NCI-H2227 (cell line): ENCODE measurements around the gene ADGRG4.
"Not testable (repeated sequence)": the region's sequence is repeated elsewhere in the genome, so short reads cannot be mapped to it uniquely, and the experiment has no call there.

Source experiments
- DNase-seq: peaks from one replicate; lab custom pipeline; 2025; ENCODE audit not compliant: unreplicated experiment; lab: John Stamatoyannopoulos, UW

ADGRG4 gene

DNA sequence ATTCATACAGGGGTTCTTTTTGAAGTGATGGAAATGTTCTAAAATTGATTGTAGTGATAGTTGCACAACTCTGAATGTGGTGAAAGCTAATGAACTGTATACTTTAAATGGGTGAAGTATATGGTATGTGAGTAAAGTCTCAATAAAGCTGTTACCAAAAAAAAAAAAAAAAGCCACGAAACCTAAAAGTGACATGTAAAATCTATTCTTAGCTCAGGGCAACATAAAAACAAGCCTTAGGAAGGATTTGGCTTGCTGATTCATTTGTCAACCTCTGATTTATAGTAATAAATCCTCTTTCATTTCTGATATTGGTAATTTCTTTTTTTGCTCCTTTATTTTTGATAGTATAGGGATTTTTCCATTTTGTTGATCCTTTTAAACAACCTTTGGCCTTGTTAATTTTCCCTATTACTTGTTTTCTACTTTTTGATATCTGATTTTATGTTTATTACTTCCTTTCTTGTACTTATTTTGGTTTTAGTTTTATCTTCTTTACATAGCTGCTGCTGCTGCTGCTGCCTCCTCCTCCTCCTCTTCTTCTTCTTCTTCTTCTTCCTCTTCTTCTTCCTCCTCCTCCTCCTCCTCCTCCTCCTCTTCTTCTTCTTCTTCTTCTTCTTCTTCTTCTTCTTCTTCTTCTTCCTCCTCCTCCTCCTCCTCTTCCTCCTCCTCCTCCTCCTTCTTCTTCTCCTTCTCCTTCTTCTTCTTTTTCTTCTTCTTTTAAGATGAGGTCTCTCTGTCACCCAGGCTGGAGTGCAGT is 79.4 kb downstream of the ADGRG4 start:
- no peak for DNase-seq

DNA sequence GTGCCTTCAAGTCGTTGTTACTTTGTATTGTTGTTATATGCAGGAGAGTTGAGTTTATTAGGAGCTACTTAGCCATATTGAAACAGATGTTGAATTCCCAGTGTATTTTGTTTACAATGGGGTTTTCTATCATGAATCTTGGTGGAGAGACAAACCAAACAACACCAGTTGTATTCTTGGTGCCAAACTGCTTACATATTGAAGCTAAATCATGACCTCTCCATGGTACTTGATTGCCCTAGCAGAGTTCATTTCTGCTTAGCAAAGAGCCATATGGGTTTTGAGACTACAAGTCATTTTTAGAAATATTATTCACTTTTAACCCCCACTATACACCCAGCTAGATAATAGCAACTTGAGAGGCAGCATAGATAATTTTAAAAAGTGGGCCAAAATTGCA is 85.4 kb downstream of the ADGRG4 start:
- no peak for DNase-seq

DNA sequence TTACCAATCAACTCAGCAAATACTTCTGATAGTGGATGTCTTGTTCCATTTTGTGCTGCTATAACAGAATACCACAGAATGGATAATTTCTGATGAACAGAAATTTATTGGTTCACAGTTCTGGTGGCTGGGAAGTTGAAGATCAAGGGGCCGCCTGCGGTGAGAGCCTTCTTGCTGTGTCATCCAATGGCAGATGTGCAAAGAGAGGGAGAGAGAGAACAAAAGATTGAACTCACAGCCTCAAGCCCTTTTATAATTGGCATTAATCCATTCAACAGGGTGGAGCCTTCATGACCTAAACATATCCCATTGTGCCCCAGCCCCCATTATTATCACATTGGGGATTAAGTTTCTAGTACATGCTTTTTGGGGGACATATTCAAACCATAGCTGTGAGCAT is 86.1 kb downstream of the ADGRG4 start:
- no peak for DNase-seq

DNA sequence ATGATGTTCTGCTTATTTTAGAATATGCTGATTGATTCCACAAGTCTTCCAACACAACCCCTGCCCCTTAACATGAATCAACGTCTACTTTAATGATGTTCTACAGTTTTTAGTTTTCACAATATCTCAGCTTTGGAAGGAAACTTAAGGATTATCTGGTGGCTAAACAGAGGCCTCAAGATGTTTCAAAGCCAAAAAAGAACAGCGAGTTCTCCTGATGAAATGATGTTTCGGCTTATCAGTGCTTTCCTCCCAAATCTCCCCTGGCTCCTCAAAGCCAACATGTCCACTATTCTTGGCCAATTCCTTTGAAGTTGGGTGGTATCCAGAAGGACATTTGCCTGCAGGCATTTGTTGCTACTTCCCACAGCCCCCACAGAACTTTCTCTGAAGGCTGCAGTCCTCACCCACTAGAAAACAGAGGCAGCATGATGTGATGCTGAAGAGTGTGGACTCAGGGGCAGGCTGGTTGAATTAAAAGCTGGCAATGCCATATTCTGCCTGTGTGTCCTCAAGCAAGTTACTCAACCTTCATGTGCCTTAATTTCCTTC is 87.3 kb downstream of the ADGRG4 start:
- no peak for DNase-seq

DNA sequence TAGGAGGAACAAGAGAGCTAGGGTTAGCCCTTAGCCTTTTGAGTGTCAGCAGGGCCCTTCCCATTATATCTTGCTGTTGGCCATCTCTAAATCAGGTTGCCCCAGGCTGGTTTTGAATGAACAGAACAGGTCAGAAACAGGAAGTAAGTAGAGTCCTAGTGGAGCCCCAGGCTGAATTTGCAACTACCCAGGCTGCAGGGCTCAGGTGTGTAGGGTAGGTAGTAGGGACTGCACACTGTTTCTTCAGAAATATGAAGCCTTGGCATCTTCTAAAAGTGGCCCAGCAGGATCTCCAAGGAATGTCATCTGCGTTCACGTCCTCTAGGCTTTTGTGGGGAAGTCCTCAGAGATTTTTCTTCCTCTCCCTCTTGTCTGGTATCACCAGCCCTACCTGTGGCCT is 90.2 kb downstream of the ADGRG4 start:
- DNase-seq: no peak

DNA sequence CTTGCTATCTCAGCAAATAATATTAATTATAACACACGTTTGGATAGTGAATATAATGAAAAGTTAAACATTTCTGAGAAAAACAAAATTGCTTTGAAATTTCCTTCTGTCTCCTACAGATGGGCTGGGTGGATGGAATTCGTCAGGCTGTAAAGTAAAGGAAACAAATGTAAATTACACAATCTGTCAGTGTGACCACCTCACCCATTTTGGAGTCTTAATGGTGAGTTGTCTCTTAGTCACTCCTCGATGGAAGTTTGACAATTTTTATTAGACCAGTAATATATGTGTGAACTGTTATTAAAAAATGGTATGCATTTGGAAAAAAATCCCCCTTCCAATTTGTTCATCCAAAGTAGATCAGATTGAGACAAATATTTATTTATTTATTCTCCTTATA is 94.5 kb downstream of the ADGRG4 start:
- DNase-seq: no peak

DNA sequence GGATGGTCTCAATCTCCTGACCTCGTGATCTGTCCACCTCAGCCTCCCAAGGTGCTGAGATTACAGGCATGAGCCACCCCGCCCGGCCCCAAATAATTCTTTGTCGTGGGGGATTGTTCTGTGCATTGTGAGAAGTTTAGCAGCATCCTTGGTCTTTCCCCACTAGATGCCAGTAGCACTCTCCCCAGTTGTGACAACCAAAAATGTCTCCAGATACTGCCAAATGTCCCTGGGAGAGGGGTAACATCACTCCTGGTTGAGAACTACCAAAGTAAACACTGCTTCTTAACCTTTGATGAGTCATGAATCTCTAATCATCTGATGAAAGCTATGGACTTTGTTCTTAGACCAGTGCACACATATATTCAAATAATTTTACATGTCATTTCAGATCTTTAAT is 96.2 kb downstream of the ADGRG4 start:
- no peak for DNase-seq

DNA sequence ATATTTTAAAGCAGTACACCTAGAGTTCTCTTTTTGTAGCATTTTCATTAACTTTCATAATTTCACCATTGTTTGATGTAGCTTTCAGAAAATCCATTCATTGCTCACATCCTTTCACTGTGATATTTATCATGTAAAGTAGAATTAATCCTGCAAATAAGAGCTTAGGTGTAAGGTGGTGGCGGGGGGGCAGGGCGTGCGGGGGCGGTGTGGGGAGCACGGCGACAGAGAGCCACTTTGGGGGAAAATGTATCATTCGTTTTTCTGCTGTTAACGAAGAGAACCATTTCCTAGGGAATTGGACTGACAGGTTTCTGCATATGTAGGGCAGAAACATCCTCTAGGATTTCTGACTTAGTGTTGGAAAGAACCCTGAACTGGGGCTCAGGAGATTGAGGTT is 104.4 kb downstream of the ADGRG4 start:
- DNase-seq: no peak

DNA sequence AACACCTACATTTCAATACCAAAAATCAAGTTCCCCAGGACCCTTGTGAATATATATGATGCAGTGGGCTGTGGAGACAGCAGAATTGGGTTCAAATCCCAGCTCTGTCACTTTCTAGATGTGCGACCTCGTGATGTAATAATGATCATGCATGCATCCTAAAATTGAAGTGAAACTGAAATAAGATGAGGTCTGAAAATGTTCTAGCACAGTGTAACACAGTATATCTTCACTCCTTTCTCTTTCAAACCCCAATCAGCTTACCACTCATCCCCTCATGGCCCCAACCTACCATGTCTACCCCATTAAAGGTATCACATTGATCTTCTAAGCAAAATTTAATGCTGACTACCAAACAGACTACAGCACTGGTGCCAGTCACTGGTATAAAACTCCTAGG is 117.0 kb downstream of the ADGRG4 start:
- DNase-seq: no peak

DNA sequence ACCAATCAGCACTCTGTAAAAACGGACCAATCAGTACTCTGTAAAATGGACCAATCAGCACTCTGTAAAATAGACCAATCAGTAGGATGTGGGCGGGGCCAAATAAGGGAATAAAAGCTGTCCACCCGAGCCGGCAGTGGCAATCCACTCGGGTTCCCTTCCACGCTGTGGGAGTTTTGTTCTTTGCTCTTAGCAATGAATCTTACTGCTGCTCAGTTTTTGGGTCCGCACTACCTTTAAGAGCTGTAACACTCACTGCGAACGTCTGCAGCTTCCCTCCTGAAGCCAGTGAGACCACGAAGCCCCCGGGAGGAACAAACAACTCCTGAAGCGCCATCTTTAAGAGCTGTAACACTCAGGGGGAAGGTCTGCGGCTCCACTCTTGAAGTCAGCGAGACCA is 120.6 kb downstream of the ADGRG4 start:
- DNase-seq: no peak

DNA sequence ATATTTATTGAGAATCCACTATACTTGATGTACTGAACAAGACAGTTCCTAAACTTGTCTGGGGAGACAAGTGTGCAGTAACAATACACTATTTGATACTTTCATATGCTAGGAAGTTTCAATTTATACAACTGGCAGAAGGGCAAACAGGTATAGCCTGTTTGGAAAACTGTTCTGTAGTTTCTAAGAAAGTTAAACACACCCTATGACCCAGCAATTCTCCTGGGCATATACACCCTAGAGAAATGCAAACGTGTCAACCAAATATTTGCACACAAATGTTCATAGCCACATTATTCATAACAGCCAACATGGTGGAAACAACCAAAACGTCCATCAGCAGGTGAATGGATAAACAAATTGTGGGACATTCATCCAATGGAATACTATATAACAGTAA is 123.0 kb downstream of the ADGRG4 start:
- DNase-seq: no peak

DNA sequence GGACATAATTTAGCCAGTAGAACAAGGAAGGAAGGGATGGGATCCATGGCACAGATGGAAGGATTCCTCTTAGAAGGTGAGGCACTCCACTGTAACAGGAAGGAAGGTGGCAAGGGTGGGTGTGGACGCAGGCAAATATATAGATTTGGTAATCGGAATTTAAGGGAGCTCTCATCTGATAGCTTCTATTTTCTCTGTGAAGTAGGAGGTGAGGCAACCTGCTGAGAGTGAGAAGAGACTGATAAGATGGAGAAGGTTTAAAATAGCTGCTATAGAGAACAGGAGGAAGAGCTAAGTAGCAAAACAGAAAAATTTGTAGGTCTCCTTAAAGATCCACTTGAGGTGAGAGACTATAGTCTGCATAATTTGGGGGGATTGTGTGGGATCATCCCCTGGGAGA is 125.2 kb downstream of the ADGRG4 start:
- no peak for DNase-seq

DNA sequence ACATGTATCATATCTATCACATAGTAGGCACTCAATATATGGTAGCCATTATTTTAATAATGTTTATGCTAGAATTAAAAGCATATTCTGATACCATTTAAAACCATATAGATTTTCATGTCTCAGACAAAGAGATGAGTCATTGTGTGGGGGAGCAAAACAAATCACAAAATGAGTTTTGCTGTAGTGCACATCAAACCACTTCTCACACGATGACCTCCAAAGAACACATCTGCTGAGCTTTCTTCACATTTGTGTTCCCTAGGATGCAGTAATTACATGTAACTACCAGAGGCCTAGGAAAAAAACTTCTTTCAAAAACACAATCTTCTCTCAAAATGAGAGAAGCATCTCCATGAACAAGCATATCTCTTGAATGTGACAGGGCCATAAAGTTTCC is 130.9 kb downstream of the ADGRG4 start:
- DNase-seq: no peak

DNA sequence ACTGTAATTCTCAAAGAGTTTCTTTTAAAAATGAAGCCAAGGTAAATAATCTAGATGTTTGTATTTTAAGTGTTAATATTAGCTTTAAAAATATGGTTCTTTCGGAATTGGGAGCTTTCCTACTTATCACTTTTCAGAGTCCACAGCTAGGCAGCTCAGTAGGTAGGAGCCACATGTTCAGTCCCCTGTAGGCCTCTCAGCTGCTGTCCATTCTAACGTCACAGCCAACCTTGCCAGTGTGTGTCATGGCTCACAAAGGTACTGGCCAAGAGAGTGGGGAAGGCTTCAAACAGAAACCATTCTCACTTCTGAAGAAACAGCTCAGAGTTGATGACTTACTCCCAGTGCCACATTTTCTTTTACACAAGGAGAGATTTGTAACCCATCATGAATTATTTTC is 137.0 kb downstream of the ADGRG4 start:
- DNase-seq: no peak

DNA sequence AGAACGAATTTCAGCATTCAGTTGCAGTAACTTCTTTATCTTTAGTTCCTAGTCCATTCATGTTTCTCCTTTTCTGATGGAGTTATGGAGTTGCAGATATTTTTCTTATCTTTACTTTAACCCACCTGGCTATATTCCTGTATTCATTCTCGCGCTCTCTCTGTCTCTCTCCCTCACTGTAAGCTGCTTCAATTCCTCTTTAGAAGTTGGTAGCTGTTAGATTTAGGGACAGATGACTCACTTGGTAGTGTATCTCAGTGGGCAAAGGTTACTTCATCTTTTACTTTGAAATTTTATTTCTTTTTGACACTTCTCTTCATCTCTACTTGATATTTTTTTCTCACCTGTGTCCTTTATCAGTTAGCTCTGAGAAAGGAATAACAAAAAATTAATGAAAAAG is 137.4 kb downstream of the ADGRG4 start:
- no peak for DNase-seq

DNA sequence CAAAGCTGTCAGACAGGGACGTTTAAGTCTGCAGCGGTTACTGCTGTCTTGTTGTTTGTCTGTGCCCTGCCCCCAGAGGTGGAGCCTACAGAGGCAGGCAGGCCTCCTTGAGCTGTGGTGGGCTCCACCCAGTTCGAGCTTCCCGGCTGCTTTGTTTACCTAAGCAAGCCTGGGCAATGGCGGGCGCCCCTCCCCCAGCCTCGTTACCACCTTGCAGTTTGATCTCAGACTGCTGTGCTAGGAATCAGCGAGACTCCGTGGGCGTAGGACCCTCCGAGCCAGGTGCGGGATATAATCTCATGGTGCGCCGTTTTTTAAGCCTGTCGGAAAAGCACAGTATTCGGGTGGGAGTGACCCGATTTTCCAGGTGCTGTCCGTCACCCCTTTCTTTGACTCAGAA is 144.9 kb downstream of the ADGRG4 start:
- DNase-seq: not testable (repeated sequence)

DNA sequence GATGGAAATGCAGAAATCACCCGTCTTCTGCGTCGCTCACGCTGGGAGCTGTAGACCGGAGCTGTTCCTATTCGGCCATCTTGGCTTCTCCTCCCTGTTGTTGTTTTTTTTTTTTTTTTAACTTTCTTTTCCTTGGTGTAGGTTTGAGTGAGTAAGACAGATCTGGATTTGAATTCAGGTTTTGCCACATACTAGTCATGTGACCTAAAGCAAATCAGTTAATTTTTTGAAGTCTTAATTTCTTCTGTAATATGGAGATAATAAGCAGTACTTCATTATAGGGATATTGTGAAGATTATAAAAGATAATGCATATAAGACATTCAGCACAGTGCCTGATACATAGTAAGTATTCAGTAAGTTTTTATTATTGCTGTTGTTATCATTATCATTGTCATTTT is 145.4 kb downstream of the ADGRG4 start:
- no peak for DNase-seq

DNA sequence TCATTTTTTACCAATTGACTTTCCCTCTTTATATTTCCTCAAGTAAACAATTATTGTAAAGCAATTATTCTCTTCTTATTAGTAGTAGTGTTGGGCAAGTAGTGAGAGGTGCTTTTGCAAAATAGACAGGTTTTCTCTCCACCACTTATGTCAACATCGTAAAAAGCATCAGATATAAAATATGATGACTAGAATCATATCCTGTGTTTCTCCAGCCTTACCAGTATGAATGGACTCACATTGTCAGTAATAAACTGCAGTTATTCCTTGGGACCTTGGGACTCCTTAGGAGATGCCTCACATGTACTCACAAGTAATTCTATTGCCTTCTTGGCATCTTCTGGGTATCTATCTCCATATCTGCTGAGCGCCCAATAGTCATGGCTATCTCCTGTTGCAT is 146.5 kb downstream of the ADGRG4 start:
- no peak for DNase-seq

DNA sequence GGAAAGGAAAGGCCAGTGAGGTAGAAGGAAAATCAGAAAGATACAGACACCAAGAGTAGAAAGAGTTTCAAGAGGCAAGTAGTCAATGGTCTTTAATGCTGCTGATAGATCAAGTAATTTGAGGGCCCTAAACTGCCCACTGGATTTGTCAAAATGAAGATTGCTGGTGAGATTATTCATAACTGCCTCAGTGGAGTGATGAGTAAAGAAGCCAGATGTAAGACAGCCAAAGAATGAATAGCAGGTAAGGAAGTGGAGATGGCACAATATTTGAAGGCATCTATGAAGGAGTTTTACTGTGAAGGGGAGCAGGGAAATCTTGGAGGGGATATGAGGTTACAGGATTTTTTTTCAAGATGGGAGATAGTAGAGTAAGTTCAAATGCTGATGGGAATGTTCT is 147.2 kb downstream of the ADGRG4 start:
- DNase-seq: no peak

DNA sequence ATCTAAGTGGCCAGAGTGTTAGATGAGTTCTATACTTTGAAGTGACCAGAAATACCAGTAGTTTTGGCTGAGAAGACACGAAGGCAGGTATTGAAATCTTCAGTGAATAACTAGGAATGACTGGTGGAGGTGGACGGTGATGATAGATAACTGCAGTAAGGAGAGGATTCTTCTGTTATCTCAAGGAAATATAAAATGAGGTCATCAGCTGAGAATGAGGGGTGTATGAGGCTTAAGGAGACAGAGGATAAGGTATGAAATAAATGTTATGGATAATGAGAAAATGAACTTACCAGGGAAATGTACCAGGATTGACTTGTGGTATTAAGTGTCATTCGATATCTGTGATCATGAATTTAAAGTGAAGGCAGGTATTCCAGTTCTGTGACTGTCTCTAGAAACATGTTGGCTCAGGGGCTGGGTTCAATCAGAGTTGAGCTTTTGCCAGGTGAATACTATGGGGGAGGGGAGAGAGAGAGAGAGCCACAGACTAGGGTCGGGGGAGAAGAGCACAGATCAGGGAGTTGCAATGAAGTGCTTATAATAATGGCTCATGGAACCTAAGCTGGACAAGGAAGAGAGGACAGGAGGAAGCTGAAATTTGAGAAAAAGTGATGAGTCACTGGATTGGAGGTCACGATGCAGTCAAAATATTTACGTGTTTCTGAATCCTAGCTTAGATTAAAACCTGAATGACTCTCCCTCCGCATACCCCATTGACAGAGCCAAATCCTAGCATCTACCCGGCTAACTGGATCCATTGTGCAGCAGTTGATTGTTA is 149.5 kb downstream of the ADGRG4 start:
- DNase-seq: no peak

DNA sequence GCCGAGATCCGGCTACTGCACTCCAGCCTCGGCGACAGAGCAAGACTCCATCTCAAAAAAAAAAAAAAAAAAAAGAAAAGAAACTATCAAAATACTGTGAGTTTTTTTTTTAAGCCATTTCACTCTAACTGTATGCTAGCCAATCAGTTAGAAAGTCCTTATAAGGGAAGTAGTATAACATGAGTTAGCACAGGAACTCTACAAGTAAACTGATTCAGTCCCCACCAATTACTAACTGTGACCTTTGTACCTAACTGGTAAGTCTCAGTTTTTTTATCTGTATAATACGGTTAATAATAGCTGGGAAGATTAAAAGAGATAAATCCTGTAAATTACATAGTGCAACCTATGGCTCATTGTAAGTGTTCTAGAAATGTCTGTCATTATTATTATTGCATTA is 151.9 kb downstream of the ADGRG4 start:
- peak; percentile 16 for DNase-seq

DNA sequence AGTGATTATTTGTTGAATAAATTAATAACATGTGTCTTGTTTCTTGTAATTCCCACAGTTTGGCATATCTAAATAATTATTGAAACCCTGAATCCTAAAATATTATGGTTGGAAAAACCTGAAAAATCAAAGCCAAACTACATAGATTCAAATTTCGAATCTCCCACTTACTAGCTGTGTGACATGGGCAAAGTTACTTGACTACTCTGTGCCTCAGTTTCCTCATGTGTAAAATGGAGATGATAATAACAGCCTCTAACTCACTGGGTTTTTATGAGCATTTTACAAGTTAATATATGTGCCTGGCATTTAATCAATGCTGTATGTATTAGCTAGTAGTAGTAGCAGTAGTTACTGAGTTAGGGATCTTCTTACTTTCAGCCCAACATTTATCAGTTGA is 152.4 kb downstream of the ADGRG4 start:
- DNase-seq: no peak
